ENCODE results near the gene BBS7. TPM values are rescaled to one million over a fixed set of nuclear protein-coding genes. Genes with fewer than 3 reads are reported as not detected.

BBS7 gene
- total and polyA plus RNA-seq, 2 donors (not counting 3 experiments of a cell fraction or from before 2014, with no cell fraction given): 20.0 to 21.7 TPM

GRCh38 chr4:121824950-121825349 lies 45.3 kb downstream of the BBS7 start:
- no peak overlapping the region for H2AFZ ChIP-seq (ENCODE audit: low read depth, low read length)
- BruUV-seq (replicated peaks): no TSS peak
- intact Hi-C loops (cut with micrococcal nuclease): loop anchor here (1.0 to 5.0 kb wide), 2 partner anchors 45 to 752 kb away; partner anchors contain the start of gene BBS7
- POLR2A ChIA-PET: no interaction called here
- no peaks in the 10 kb centered on the region for H3K9me1 ChIP-seq (replicated peaks; ENCODE audit: control insufficient read depth, extremely low read depth, insufficient read depth, low read length)
- H3K9ac ChIP-seq (replicated peaks; ENCODE audit: extremely low read depth, insufficient read depth, low read length): no peak overlapping the region
- dilution Hi-C loops (cut with MboI; ENCODE audit: extremely low pct_ligation_motif_present, low sequenced_read_pairs): no loop called here
- CTCF ChIA-PET: interaction anchor here (1.0 to 1.6 kb wide), 3 partner anchors 11 to 454 kb away, joined by 3 to 6 read pairs (median 4); no protein-coding TSS in a partner anchor
- H3K9me3 ChIP-seq (replicated peaks; ENCODE audit: control insufficient read depth, insufficient read depth, low read length): no peaks in the 10 kb centered on the region
- H3K4me2 ChIP-seq (ENCODE audit: insufficient read depth, low read length): no peak overlapping the region
- H4K20me1 ChIP-seq (replicated peaks; ENCODE audit: control insufficient read depth, extremely low read depth, insufficient read depth, low read length): no peaks in the 10 kb centered on the region
- no peak overlapping the region for H3K27ac ChIP-seq (ENCODE audit: insufficient read depth, low read depth, low read length)
- DNase-seq (ENCODE audit: low read depth, low spot score): no peak
- FAIRE-seq: no peak
- H3K36me3 ChIP-seq (ENCODE audit: control insufficient read depth in 2 of 2, extremely low read depth in 1 of 2, insufficient read depth in 2 of 2, low read length in 2 of 2): peaks cover 0 to 8% of the 10 kb centered on the region in 2 experiments
- TF ChIP-seq POLR2A (IDR thresholded peaks at IDR 0.05; ENCODE audit: low read depth, low read length) (no peak), JUN (IDR thresholded peaks at IDR 0.05; ENCODE audit: borderline replicate concordance, insufficient read depth, insufficient read length, low read depth) (no peak), POLR2AphosphoS5 (IDR thresholded peaks at IDR 0.05; ENCODE audit: insufficient read depth, low read depth, low read length) (no peak), MYC (IDR thresholded peaks at IDR 0.05; ENCODE audit: low read depth, low read length) (no peak), FOS (IDR thresholded peaks at IDR 0.05; ENCODE audit: borderline replicate concordance, insufficient read depth, low read length) (no peak), MAX (IDR thresholded peaks at IDR 0.05; ENCODE audit: insufficient read depth, insufficient read length) (no peak), EZH2 (IDR thresholded peaks at IDR 0.05; ENCODE audit: borderline replicate concordance, low read depth, low read length, severe bottlenecking) (no peak)
- H3K4me3 ChIP-seq (replicated peaks in 1 of 3; ENCODE audit: insufficient read depth in 1 of 3, low read depth in 1 of 3, low read length in 3 of 3): no peak overlapping the region
- H3K4me1 ChIP-seq (ENCODE audit: control insufficient read depth, extremely low read depth, insufficient read depth, low read length): peaks cover 22% of the 10 kb centered on the region
- H3K79me2 ChIP-seq (ENCODE audit: control insufficient read depth, insufficient read depth, low read length): peaks cover 36% of the 10 kb centered on the region
- no peaks in the 10 kb centered on the region for H3K27me3 ChIP-seq (ENCODE audit: control insufficient read depth in 2 of 2, insufficient read depth in 2 of 2, low read length in 2 of 2)

- H4K20me1 ChIP-seq (replicated peaks; ENCODE audit: control insufficient read depth, extremely low read depth, insufficient read depth, low read length): no peaks in the 10 kb centered on the region
- dilution Hi-C loops (cut with MboI; ENCODE audit: extremely low pct_ligation_motif_present, low sequenced_read_pairs): no loop called here
- BruUV-seq (replicated peaks): TSS peak; percentile 91
- H3K36me3 ChIP-seq (ENCODE audit: control insufficient read depth in 2 of 2, extremely low read depth in 1 of 2, insufficient read depth in 2 of 2, low read length in 2 of 2): peaks cover 0 to 8% of the 10 kb centered on the region in 2 experiments
- FAIRE-seq (no peak), DNase-seq (ENCODE audit: low read depth, low spot score) (no peak)
- peak overlapping the region; percentile 97 for H3K4me2 ChIP-seq (ENCODE audit: insufficient read depth, low read length)
- peak overlapping the region; percentile 86 to 96 (median 86) for H3K4me3 ChIP-seq (replicated peaks in 1 of 3; ENCODE audit: insufficient read depth in 1 of 3, low read depth in 1 of 3, low read length in 3 of 3)
- peak overlapping the region; percentile 64 for H3K27ac ChIP-seq (ENCODE audit: insufficient read depth, low read depth, low read length)
- peaks cover 41% of the 10 kb centered on the region for H3K79me2 ChIP-seq (ENCODE audit: control insufficient read depth, insufficient read depth, low read length)
- intact Hi-C loops (cut with micrococcal nuclease): loop anchor here (1.0 to 5.0 kb wide), 2 partner anchors 46 to 753 kb away; partner anchors contain the start of gene BBS7
- no peak for TF ChIP-seq GATA2 (IDR thresholded peaks at IDR 0.05; ENCODE audit: insufficient read depth, insufficient read length, low read depth, low read length)
- no peak for TF ChIP-seq EZH2 (IDR thresholded peaks at IDR 0.05; ENCODE audit: borderline replicate concordance, low read depth, low read length, severe bottlenecking)
- TF ChIP-seq MAX (IDR thresholded peaks at IDR 0.05; ENCODE audit: insufficient read depth, insufficient read length): no peak
- no peak for TF ChIP-seq POLR2AphosphoS5 (IDR thresholded peaks at IDR 0.05; ENCODE audit: insufficient read depth, low read depth, low read length)
- TF ChIP-seq CTCF (IDR thresholded peaks at IDR 0.05; ENCODE audit: extremely low read depth in 1 of 2, insufficient read depth in 1 of 2, low read depth in 1 of 2, low read length in 2 of 2): no peak
- no peak for TF ChIP-seq JUN (IDR thresholded peaks at IDR 0.05; ENCODE audit: borderline replicate concordance, insufficient read depth, insufficient read length, low read depth)
- no peak for TF ChIP-seq FOS (IDR thresholded peaks at IDR 0.05; ENCODE audit: borderline replicate concordance, insufficient read depth, low read length)
- no peak for TF ChIP-seq POLR2A (IDR thresholded peaks at IDR 0.05; ENCODE audit: low read depth, low read length)
- H2AFZ ChIP-seq (ENCODE audit: low read depth, low read length): peak overlapping the region; percentile 96
- ChIA-PET POLR2A (no interaction called here), CTCF (interaction anchor here (0.8 to 1.6 kb wide), 4 partner anchors 12 to 453 kb away, joined by 4 to 6 read pairs (median 4); partner anchors contain the start of genes BBS7 and EXOSC9)
- H3K27me3 ChIP-seq (ENCODE audit: control insufficient read depth in 2 of 2, insufficient read depth in 2 of 2, low read length in 2 of 2): no peaks in the 10 kb centered on the region
- H3K4me1 ChIP-seq (ENCODE audit: control insufficient read depth, extremely low read depth, insufficient read depth, low read length): peaks cover 27% of the 10 kb centered on the region
- peak overlapping the region; percentile 90 for H3K9ac ChIP-seq (replicated peaks; ENCODE audit: extremely low read depth, insufficient read depth, low read length)
- H3K9me1 ChIP-seq (replicated peaks; ENCODE audit: control insufficient read depth, extremely low read depth, insufficient read depth, low read length): no peaks in the 10 kb centered on the region
- no peaks in the 10 kb centered on the region for H3K9me3 ChIP-seq (replicated peaks; ENCODE audit: control insufficient read depth, insufficient read depth, low read length)
These were observed 46.1 kb downstream of the BBS7 start for GRCh38 chr4:121824171-121824527.
